IMR-90 (cell line): ENCODE data around the gene FOXM1. TPM values are rescaled to one million over a fixed set of nuclear protein-coding genes. Genes with fewer than 3 reads are reported as not detected.
A peak's percentile ranks its signal among the peaks of the same experiment; 100 is the strongest.

Experiments
- ATAC-seq: fragments of 200-7000 bp; cut with Tn5 transposase; 2 replicates; pipeline ENCODE4 v1.9.1; 2020; ENCODE audit warnings: low read depth, mild to moderate bottlenecking, moderate library complexity
- BruUV-seq: library from RNA; stranded (reverse); fragments of 400-500 nt; replicated peaks from 2 replicates; lab custom pipeline; 2021; lab: Mats Ljungman, UMichigan
- CTCF ChIA-PET: fragments of 300-600 bp; formaldehyde crosslinking; extraction: SDS; loops from one replicate; lab custom pipeline; 2021; ENCODE audit warnings: antibody characterized with exemption; lab: Yijun Ruan, JAX
- POLR2A ChIA-PET: fragments of 300-600 bp; sonication (Branson Sonifier 250); formaldehyde crosslinking; loops from one replicate; lab custom pipeline; 2022; ENCODE audit warnings: antibody characterized with exemption; ENCODE audit not compliant: unreplicated experiment; lab: Charles Lee
- DNase-seq: peaks from one replicate; pipeline ENCODE4 v3.0.0; 2013
- H2AFZ ChIP-seq: replicated peaks from 2 replicates; pipeline ENCODE3; 2013; ENCODE audit warnings: low read length, mild to moderate bottlenecking; ENCODE audit not compliant: poor library complexity
- H2AK5ac ChIP-seq: 2 replicates; pipeline ENCODE4 v1.6.1; 2013; ENCODE audit warnings: low read depth, low read length, inconsistent platforms
- H2AK9ac ChIP-seq: replicated peaks from 2 replicates; pipeline ENCODE3; 2013; ENCODE audit warnings: mild to moderate bottlenecking, low read depth, low read length, moderate library complexity; ENCODE audit not compliant: poor library complexity
- H2BK120ac ChIP-seq: 2 replicates; pipeline ENCODE4 v1.6.1; 2013; ENCODE audit warnings: low read depth, low read length, inconsistent platforms
- H2BK15ac ChIP-seq: 3 replicates; pipeline ENCODE4 v1.6.1; 2013; ENCODE audit warnings: low read depth, low read length, inconsistent platforms
- H2BK20ac ChIP-seq: 2 replicates; pipeline ENCODE4 v1.6.1; 2013; ENCODE audit warnings: low read depth, mild to moderate bottlenecking, inconsistent platforms, low read length, moderate library complexity
- H2BK5ac ChIP-seq: 2 replicates; pipeline ENCODE4 v1.6.1; 2013; ENCODE audit warnings: mild to moderate bottlenecking, low read depth, low read length, inconsistent platforms; ENCODE audit not compliant: poor library complexity, severe bottlenecking
- H3K14ac ChIP-seq: replicated peaks from 2 replicates; pipeline ENCODE4 v1.6.1; 2013; ENCODE audit warnings: low read depth, low read length, inconsistent platforms
- H3K18ac ChIP-seq: 2 replicates; pipeline ENCODE4 v1.6.1; 2013; ENCODE audit warnings: low read depth, low read length, control low read depth
- H3K23ac ChIP-seq: 2 replicates; pipeline ENCODE4 v1.6.1; 2013; ENCODE audit warnings: low read depth, low read length, inconsistent platforms
- H3K27ac ChIP-seq: 2 replicates; pipeline ENCODE4 v1.5.1; 2013; ENCODE audit warnings: mild to moderate bottlenecking, control low read depth, low read length; ENCODE audit not compliant: insufficient read depth
- H3K27me3 ChIP-seq: 2 replicates; pipeline ENCODE4 v1.6.1; 2013; ENCODE audit warnings: low read length; ENCODE audit not compliant: control insufficient read depth, insufficient read depth
- H3K36me3 ChIP-seq: 2 replicates; pipeline ENCODE4 v1.6.1; 2013; ENCODE audit warnings: low read length, mixed read lengths; ENCODE audit not compliant: control insufficient read depth, insufficient read depth
- H3K4ac ChIP-seq: 2 replicates; pipeline ENCODE4 v1.6.1; 2013; ENCODE audit warnings: low read depth, low read length, inconsistent platforms
- H3K4me1 ChIP-seq: 2 replicates; pipeline ENCODE4 v1.6.1; 2013; ENCODE audit warnings: low read length, mixed read lengths; ENCODE audit not compliant: control insufficient read depth, insufficient read depth
- H3K4me2 ChIP-seq: 2 replicates; pipeline ENCODE4 v1.6.1; 2013; ENCODE audit warnings: low read depth, mild to moderate bottlenecking, control low read depth, low read length, moderate library complexity
- H3K4me3 ChIP-seq: 2 replicates; pipeline ENCODE4 v1.5.1; 2013; ENCODE audit warnings: low read depth, mild to moderate bottlenecking, control low read depth, low read length, moderate library complexity; ENCODE audit not compliant: insufficient read depth
- H3K56ac ChIP-seq: 2 replicates; pipeline ENCODE4 v1.6.1; 2013; ENCODE audit warnings: low read length, inconsistent platforms; ENCODE audit not compliant: insufficient read depth; ENCODE audit errors: extremely low read depth
- H3K79me1 ChIP-seq, 2 experiments: 2 replicates each; pipeline ENCODE4 v1.6.1; 2013; ENCODE audit warnings: low read length in 2 of 2, inconsistent platforms in 1 of 2, low read depth in 1 of 2
- H3K9ac ChIP-seq: 2 replicates; pipeline ENCODE4 v1.6.1; 2013; ENCODE audit warnings: low read depth, low read length, control low read depth
- H3K9me1 ChIP-seq: 2 replicates; pipeline ENCODE4 v1.6.1; 2013; ENCODE audit warnings: low read length, inconsistent platforms; ENCODE audit not compliant: insufficient read depth
- H3K9me3 ChIP-seq: 2 replicates; pipeline ENCODE4 v1.6.1; 2013; ENCODE audit warnings: low read length; ENCODE audit not compliant: control insufficient read depth, insufficient read depth
- H4K20me1 ChIP-seq: 2 replicates; pipeline ENCODE4 v1.6.1; 2013; ENCODE audit warnings: low read length, inconsistent platforms; ENCODE audit not compliant: insufficient read depth
- H4K5ac ChIP-seq: 2 replicates; pipeline ENCODE4 v1.6.1; 2013; ENCODE audit warnings: mild to moderate bottlenecking, low read depth, low read length, control low read depth
- H4K8ac ChIP-seq, 2 experiments: 2 replicates each; pipeline ENCODE4 v1.6.1; 2013; ENCODE audit warnings: low read depth in 2 of 2, low read length in 2 of 2, control low read depth in 1 of 2, inconsistent platforms in 1 of 2
- H4K91ac ChIP-seq: 2 replicates; pipeline ENCODE4 v1.6.1; 2013; ENCODE audit warnings: low read depth, low read length, inconsistent platforms; ENCODE audit not compliant: insufficient read depth
- BHLHE40 ChIP-seq: fragments of 150-350 bp; IDR thresholded peaks from 2 replicates; pipeline ENCODE4 v1.6.1; 2016; ENCODE audit warnings: mild to moderate bottlenecking, low read depth, low read length
- CEBPB ChIP-seq: IDR thresholded peaks from 2 replicates; pipeline ENCODE4 v1.6.1; 2012; ENCODE audit warnings: low read depth, low read length, improper control_type of control experiment
- CHD1 ChIP-seq: IDR thresholded peaks from 2 replicates; pipeline ENCODE4 v1.6.1; 2012; ENCODE audit warnings: low read depth, low read length, improper control_type of control experiment
- CTCF ChIP-seq: conservative IDR thresholded peaks from 2 replicates; pipeline ENCODE4 v1.5.1; 2012; ENCODE audit warnings: mild to moderate bottlenecking, low read depth, low read length, improper control_type of control experiment
- FOS ChIP-seq: fragments of 150-350 bp; IDR thresholded peaks from 2 replicates; pipeline ENCODE4 v1.6.1; 2016; ENCODE audit warnings: low read depth, low read length
- MAFK ChIP-seq: IDR thresholded peaks from 2 replicates; pipeline ENCODE4 v1.6.1; 2012; ENCODE audit warnings: low read depth, low read length, improper control_type of control experiment
- MXI1 ChIP-seq: IDR thresholded peaks from 2 replicates; pipeline ENCODE4 v1.6.1; 2012; ENCODE audit warnings: low read depth, mild to moderate bottlenecking, low read length, moderate library complexity, borderline replicate concordance
- NFE2L2 ChIP-seq: fragments of 150-350 bp; IDR thresholded peaks from 2 replicates; pipeline ENCODE4 v1.6.1; 2016; ENCODE audit warnings: low read depth, mild to moderate bottlenecking, low read length
- POLR2A ChIP-seq: IDR thresholded peaks from 2 replicates; pipeline ENCODE4 v1.6.1; 2012; ENCODE audit warnings: mild to moderate bottlenecking, low read depth, low read length
- RAD21 ChIP-seq: IDR thresholded peaks from 2 replicates; pipeline ENCODE4 v1.6.1; 2012; ENCODE audit warnings: low read length, improper control_type of control experiment
- RCOR1 ChIP-seq: IDR thresholded peaks from 2 replicates; pipeline ENCODE4 v1.6.1; 2012; ENCODE audit warnings: mild to moderate bottlenecking, low read length, improper control_type of control experiment; ENCODE audit not compliant: insufficient replicate concordance
- RFX5 ChIP-seq: IDR thresholded peaks from 2 replicates; pipeline ENCODE4 v1.8.0; 2012; ENCODE audit warnings: low read depth, mild to moderate bottlenecking, low read length, moderate library complexity
- SMC3 ChIP-seq: fragments of 150-350 bp; IDR thresholded peaks from 2 replicates; pipeline ENCODE4 v1.6.1; 2016; ENCODE audit warnings: low read depth, mild to moderate bottlenecking, antibody characterized with exemption, low read length, moderate library complexity
- WGBS, 2 experiments: methylation state at CpG; one replicate each; pipeline versions ENCODE4 v1.1.5 to v1.1.7; 2013; ENCODE audit warnings: missing lambda C conversion rate in 2 of 2; ENCODE audit not compliant: insufficient read length in 1 of 2; ENCODE audit errors: extremely low coverage in 2 of 2; 5-methylcytosine and 5-hydroxymethylcytosine counted together
- dilution Hi-C: fragments of 300-500 bp; cut with HindIII; formaldehyde crosslinking; loops from one replicate; pipeline ENCODE4 v1.14.3; 2018; ENCODE audit warnings: low sequenced_read_pairs; ENCODE audit not compliant: unreplicated experiment
- in situ Hi-C: fragments of 300-500 bp; cut with MboI; formaldehyde crosslinking; loops from 3 replicates; pipeline ENCODE4 v1.14.3; 2019; ENCODE audit warnings: low sequenced_read_pairs, inconsistent platforms, mixed read lengths
- intact Hi-C: fragments of 100-400 bp; cut with micrococcal nuclease; formaldehyde crosslinking; loops from 2 replicates; pipeline ENCODE4 v1.10.0; 2022
- polyA plus RNA-seq, 3 experiments: library from polyadenylated mRNA; depleted of rRNA; stranded (reverse); fragments of >200 nt; gene quantifications; 2 replicates each; pipeline ENCODE4 v1.2.3, GENCODE V29; 2012; ENCODE audit warnings: low replicate concordance in 1 of 3
- total RNA-seq: library from RNA; depleted of rRNA; stranded (reverse); fragments of >200 nt; gene quantifications from 2 replicates; pipeline ENCODE4 v1.2.3, GENCODE V29; 2012

Gene FOXM1
- total and polyA plus RNA-seq, 2 of the 4 experiments (the other 2 are of a cell fraction) = 14.9 to 29.3 TPM

GRCh38 chr12:2924019-2924418 lies 47.0 kb upstream of the FOXM1 start:
- H2BK120ac ChIP-seq = no peak overlapping the region
- POLR2A ChIA-PET = no interaction called here
- H3K4me1 ChIP-seq = peaks cover 7% of the 10 kb centered on the region
- no peak overlapping the region for H2BK5ac ChIP-seq
- no TSS peak for BruUV-seq
- CTCF ChIA-PET = no interaction called here
- no peak overlapping the region for H3K56ac ChIP-seq
- no peak overlapping the region for H3K9ac ChIP-seq
- peaks cover 12 to 36% of the 10 kb centered on the region in 2 experiments; a peak in 3 of 4 replicates for H3K79me1 ChIP-seq
- intact Hi-C loops = no loop called here
- no peak overlapping the region for H2AFZ ChIP-seq
- in situ Hi-C loops = no loop called here
- H3K27ac ChIP-seq = no peak overlapping the region
- ATAC-seq = peak; percentile 40
- H3K14ac ChIP-seq = no peak overlapping the region
- TF ChIP-seq MXI1 (no peak), CTCF (no peak), CEBPB (no peak), NFE2L2 (no peak), CHD1 (no peak), MAFK (no peak), SMC3 (no peak), BHLHE40 (no peak), RAD21 (no peak), RFX5 (no peak), FOS (no peak), POLR2A (no peak), RCOR1 (no peak)
- no peak overlapping the region for H2BK15ac ChIP-seq
- peaks cover 6% of the 10 kb centered on the region for H3K9me1 ChIP-seq
- no peak overlapping the region for H3K18ac ChIP-seq
- H4K91ac ChIP-seq = no peak overlapping the region
- WGBS, 2 experiments = 90% methylated on average over 2 of the region's 3 CpGs; no CpG with 5 or more reads in 1 of the 2 experiments
- no peak overlapping the region for H3K4ac ChIP-seq
- dilution Hi-C loops = no loop called here
- peaks cover 8% of the 10 kb centered on the region for H4K20me1 ChIP-seq
- H2AK5ac ChIP-seq = no peak overlapping the region
- H2AK9ac ChIP-seq = peak overlapping the region; percentile 15
- H3K23ac ChIP-seq = no peak overlapping the region
- H2BK20ac ChIP-seq = no peak overlapping the region
- no peak overlapping the region for H4K5ac ChIP-seq
- peak; percentile 68 for DNase-seq
- H4K8ac ChIP-seq = no peak overlapping the region
- no peak overlapping the region for H3K4me3 ChIP-seq
- no peak overlapping the region for H3K4me2 ChIP-seq
- H3K27me3 ChIP-seq = no peaks in the 10 kb centered on the region
- H3K9me3 ChIP-seq = no peaks in the 10 kb centered on the region
- peaks cover 35% of the 10 kb centered on the region for H3K36me3 ChIP-seq
